ENCODE data around the gene BANF1. TPM values are rescaled to one million over a fixed set of nuclear protein-coding genes. Genes with fewer than 3 reads are reported as not detected.

BANF1 gene
- total and polyA plus RNA-seq, 12 donors = 196 to 381 (median 215) TPM

GRCh38 chr11:66011785-66012303 is 9.5 kb downstream of the BANF1 start, which contains the start of gene CST6:
CST6 (plus strand) TSS chr11:66012008; CDS start chr11:66012045, 37 bp downstream.
- Histone ChIP-seq H3K9me3 (no peaks in the 10 kb centered on the region), H3K36me3 (no peaks in the 10 kb centered on the region), H3K27me3 (peaks cover 8 to 39% (median 23%) of the 10 kb centered on the region in 7 donors), H3K4me1 (peaks cover 0 to 35% (median 18%) of the 10 kb centered on the region in 9 donors), H3K4me3 (peak within 1 kb of the TSS in 3 of 10 donors; percentile 0 to 30 (median 17)), H3K27ac (no peak within 1 kb of the TSS)
- 7% methylated on average over 61 of the region's 61 CpGs for WGBS, 2 donors
- intact Hi-C loops (cut with DNase I) = no loop called here
- no peak for ATAC-seq
- TF ChIP-seq, protein P1, sequence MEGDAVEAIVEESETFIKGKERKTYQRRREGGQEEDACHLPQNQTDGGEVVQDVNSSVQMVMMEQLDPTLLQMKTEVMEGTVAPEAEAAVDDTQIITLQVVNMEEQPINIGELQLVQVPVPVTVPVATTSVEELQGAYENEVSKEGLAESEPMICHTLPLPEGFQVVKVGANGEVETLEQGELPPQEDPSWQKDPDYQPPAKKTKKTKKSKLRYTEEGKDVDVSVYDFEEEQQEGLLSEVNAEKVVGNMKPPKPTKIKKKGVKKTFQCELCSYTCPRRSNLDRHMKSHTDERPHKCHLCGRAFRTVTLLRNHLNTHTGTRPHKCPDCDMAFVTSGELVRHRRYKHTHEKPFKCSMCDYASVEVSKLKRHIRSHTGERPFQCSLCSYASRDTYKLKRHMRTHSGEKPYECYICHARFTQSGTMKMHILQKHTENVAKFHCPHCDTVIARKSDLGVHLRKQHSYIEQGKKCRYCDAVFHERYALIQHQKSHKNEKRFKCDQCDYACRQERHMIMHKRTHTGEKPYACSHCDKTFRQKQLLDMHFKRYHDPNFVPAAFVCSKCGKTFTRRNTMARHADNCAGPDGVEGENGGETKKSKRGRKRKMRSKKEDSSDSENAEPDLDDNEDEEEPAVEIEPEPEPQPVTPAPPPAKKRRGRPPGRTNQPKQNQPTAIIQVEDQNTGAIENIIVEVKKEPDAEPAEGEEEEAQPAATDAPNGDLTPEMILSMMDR (IDR thresholded peaks at IDR 0.05) = no peak
- DNase-seq = no peak

DNA sequence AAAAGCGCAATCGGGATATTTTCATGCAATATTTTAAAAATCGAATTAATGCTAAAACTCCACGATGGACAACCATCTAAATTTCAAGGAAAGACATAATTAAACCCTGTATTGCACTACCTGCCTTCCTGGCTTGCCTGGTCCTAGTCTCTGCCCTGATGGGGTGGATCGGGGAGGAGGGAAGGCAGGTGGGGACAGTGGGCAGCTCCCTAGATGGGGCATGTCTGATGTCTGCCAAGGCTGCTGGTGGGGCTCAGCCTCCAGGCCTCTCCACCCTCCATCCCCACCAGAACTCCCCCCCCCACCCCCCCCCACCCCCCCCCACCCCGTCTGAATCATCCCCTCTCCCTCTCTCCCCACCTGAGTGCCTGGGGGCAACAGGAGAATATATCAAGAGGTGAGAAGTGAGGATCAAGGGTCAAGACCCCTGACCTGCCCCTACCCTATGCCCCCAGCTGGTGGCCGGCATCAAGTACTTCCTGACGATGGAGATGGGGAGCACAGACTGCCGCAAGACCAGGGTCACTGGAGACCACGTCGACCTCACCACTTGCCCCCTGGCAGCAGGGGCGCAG is 10.2 kb downstream of the BANF1 start:
- peak overlapping the region in 1 of 10 donors; percentile 30 for H3K4me3 ChIP-seq
- no peaks in the 10 kb centered on the region for H3K9me3 ChIP-seq
- H3K4me1 ChIP-seq = peaks cover 0 to 30% (median 18%) of the 10 kb centered on the region in 9 donors
- DNase-seq (no peak), ATAC-seq (no peak)
- H3K27ac ChIP-seq = no peak overlapping the region
- intact Hi-C loops (cut with DNase I) = no loop called here
- TF ChIP-seq, protein P1 (IDR thresholded peaks at IDR 0.05) = no peak
- WGBS, 2 donors = 52 to 60% methylated on average over 11 to 12 of the region's 12 CpGs
- peaks cover 8 to 39% (median 23%) of the 10 kb centered on the region in 7 donors for H3K27me3 ChIP-seq
- H3K36me3 ChIP-seq = no peaks in the 10 kb centered on the region

GRCh38 chr11:66012946-66013761 is 10.9 kb downstream of the BANF1 start:
- intact Hi-C loops (cut with DNase I) = no loop called here
- ATAC-seq = no peak
- Histone ChIP-seq H3K4me1 (peaks cover 0 to 27% (median 18%) of the 10 kb centered on the region in 9 donors), H3K27ac (no peak overlapping the region), H3K9me3 (no peaks in the 10 kb centered on the region), H3K4me3 (no peak overlapping the region), H3K27me3 (peaks cover 8 to 39% (median 23%) of the 10 kb centered on the region in 7 donors), H3K36me3 (no peaks in the 10 kb centered on the region)
- TF ChIP-seq, protein P1 (IDR thresholded peaks at IDR 0.05) = no peak
- WGBS, 2 donors = 56 to 66% methylated on average over 12 of the region's 12 CpGs
- no peak for DNase-seq

- Histone ChIP-seq H3K27ac (no peak overlapping the region), H3K4me3 (no peak overlapping the region), H3K9me3 (no peaks in the 10 kb centered on the region), H3K36me3 (no peaks in the 10 kb centered on the region), H3K27me3 (peaks cover 8 to 39% (median 23%) of the 10 kb centered on the region in 7 donors), H3K4me1 (peaks cover 0 to 27% (median 18%) of the 10 kb centered on the region in 9 donors)
- DNase-seq (no peak), ATAC-seq (no peak)
- intact Hi-C loops (cut with DNase I) = no loop called here
- WGBS, 2 donors = 62 to 69% methylated on average over 7 of the region's 7 CpGs
- TF ChIP-seq, protein P1 (IDR thresholded peaks at IDR 0.05) = no peak
These were observed 11.4 kb downstream of the BANF1 start for GRCh38 chr11:66013762-66014100.

Measured in heart right ventricle (tissue), 16 donors.